GM18873 (cell line): ENCODE measurements around the gene WWOX.

Experiments used
- ATAC-seq: cut with Tn5 transposase; IDR thresholded peaks from one replicate; pipeline ENCODE4 v1.9.1; 2021; ENCODE audit warnings: mild to moderate bottlenecking, moderate library complexity, moderate number of reproducible peaks; ENCODE audit not compliant: unreplicated experiment, low FRiP score

WWOX gene

GRCh38 chr16:78102865-78103264 lies 3.4 kb downstream of the WWOX start:
- no peak for ATAC-seq

GRCh38 chr16:78105517-78105916 lies 6.1 kb downstream of the WWOX start:
- ATAC-seq, result no peak

GRCh38 chr16:78106686-78107085 lies 7.2 kb downstream of the WWOX start:
- no peak for ATAC-seq

GRCh38 chr16:78108451-78108850 lies 9.0 kb downstream of the WWOX start:
- no peak for ATAC-seq

- no peak for ATAC-seq
Measured at GRCh38 chr16:78113258-78113657, 13.8 kb downstream of the WWOX start.

GRCh38 chr16:78115659-78116058 lies 16.2 kb downstream of the WWOX start:
- ATAC-seq, result no peak

- ATAC-seq, result no peak
Measured at GRCh38 chr16:78116946-78117345, 17.5 kb downstream of the WWOX start.

GRCh38 chr16:78117391-78117790 lies 17.9 kb downstream of the WWOX start:
- no peak for ATAC-seq

GRCh38 chr16:78118469-78119025 lies 19.1 kb downstream of the WWOX start:
- no peak for ATAC-seq

- peak; percentile 55 for ATAC-seq
Measured at GRCh38 chr16:78122774-78123315, 23.4 kb downstream of the WWOX start.

GRCh38 chr16:78125112-78125844 lies 25.8 kb downstream of the WWOX start:
- no peak for ATAC-seq

GRCh38 chr16:78126662-78127061 lies 27.2 kb downstream of the WWOX start:
- ATAC-seq, result no peak

GRCh38 chr16:78127130-78127529 lies 27.7 kb downstream of the WWOX start:
- ATAC-seq, result no peak

- no peak for ATAC-seq
Measured at GRCh38 chr16:78128913-78129312, 29.5 kb downstream of the WWOX start.

- no peak for ATAC-seq
Measured at GRCh38 chr16:78129349-78129748, 29.9 kb downstream of the WWOX start.

- no peak for ATAC-seq
Measured at GRCh38 chr16:78130083-78130608, 30.7 kb downstream of the WWOX start.

GRCh38 chr16:78130950-78131349 lies 31.5 kb downstream of the WWOX start:
- ATAC-seq, result no peak

GRCh38 chr16:78133919-78134318 lies 34.5 kb downstream of the WWOX start:
- no peak for ATAC-seq

- ATAC-seq, result no peak
Measured at GRCh38 chr16:78134944-78135619, 35.6 kb downstream of the WWOX start.

- no peak for ATAC-seq
Measured at GRCh38 chr16:78137179-78137578, 37.7 kb downstream of the WWOX start.
